Suprapubic skin (tissue), 4 donors: ENCODE measurements around the gene SLC23A3. TPM values are rescaled to one million over a fixed set of nuclear protein-coding genes. Genes with fewer than 3 reads are reported as not detected.
A peak's percentile ranks its signal among the peaks of the same experiment; 100 is the strongest.

Experiments used
- DNase-seq, 2 donors: peaks; one replicate each; pipeline ENCODE4 v3.0.0-alpha.2; 2019; ENCODE audit warnings: low spot score in 2 of 2
- H3K27ac ChIP-seq: fragments of 200-600 bp; sonication (generic); one replicate; pipeline ENCODE4 v1.5.1; 2019
- H3K27me3 ChIP-seq: fragments of 200-600 bp; sonication (generic); one replicate; pipeline ENCODE4 v1.5.1; 2019
- H3K36me3 ChIP-seq: fragments of 200-600 bp; sonication (generic); one replicate; pipeline ENCODE4 v1.5.1; 2019
- H3K4me1 ChIP-seq: fragments of 200-600 bp; sonication (generic); one replicate; pipeline ENCODE4 v1.5.1; 2019
- H3K4me3 ChIP-seq: fragments of 200-600 bp; sonication (generic); one replicate; pipeline ENCODE4 v1.5.1; 2019; ENCODE audit warnings: mild to moderate bottlenecking
- H3K9me3 ChIP-seq: fragments of 200-600 bp; sonication (generic); one replicate; pipeline ENCODE4 v1.5.1; 2019
- CTCF ChIP-seq, 2 donors: fragments of 200-600 bp in 1 of 2; fragments of 450-650 bp in 1 of 2; sonication (generic) in 1 of 2; IDR thresholded peaks; one replicate each; pipeline ENCODE4 v1.5.1; 2016 to 2019; ENCODE audit warnings: antibody characterized with exemption in 2 of 2, mild to moderate bottlenecking in 1 of 2, moderate library complexity in 1 of 2
- EP300 ChIP-seq: sonication (generic); formaldehyde crosslinking; IDR thresholded peaks from one replicate; pipeline ENCODE4 v1.6.1; 2017; ENCODE audit warnings: antibody characterized with exemption
- POLR2A ChIP-seq, 2 donors: fragments of 450-650 bp; IDR thresholded peaks; one replicate each; pipeline ENCODE4 v1.6.1; 2017; ENCODE audit warnings: antibody characterized with exemption in 2 of 2, mild to moderate bottlenecking in 2 of 2, moderate library complexity in 2 of 2
- POLR2AphosphoS5 ChIP-seq, 3 donors: sonication (generic); formaldehyde crosslinking; IDR thresholded peaks; one replicate each; pipeline ENCODE4 v1.6.1; 2017; ENCODE audit warnings: antibody characterized with exemption in 3 of 3
- WGBS: methylation state at CpG from one replicate; pipeline ENCODE4 v1.1.5; 2018; 5-methylcytosine and 5-hydroxymethylcytosine counted together
- total RNA-seq, 4 donors: library from RNA; depleted of rRNA; stranded (reverse); fragments of >200 nt; gene quantifications; one replicate each; pipeline ENCODE4 v1.1.0, GENCODE V29; 2016

The SLC23A3 gene
- total RNA-seq, 4 donors from 2014 or later = 2.4 to 12.6 (median 3.2) TPM

GRCh38 chr2:219172231-219173154, 2.7 kb upstream of the SLC23A3 start:
- Histone ChIP-seq H3K9me3 (no peaks in the 10 kb centered on the region), H3K36me3 (peaks cover 33% of the 10 kb centered on the region), H3K4me1 (peaks cover 32% of the 10 kb centered on the region), H3K4me3 (no peak overlapping the region), H3K27me3 (no peaks in the 10 kb centered on the region), H3K27ac (no peak overlapping the region)
- TF ChIP-seq POLR2AphosphoS5 (IDR thresholded peaks at IDR 0.05) (no peak), EP300 (no peak), POLR2A (IDR thresholded peaks at IDR 0.05) (no peak), CTCF (IDR thresholded peaks at IDR 0.05) (no peak)
- WGBS = 90% methylated on average over 16 of the region's 16 CpGs
- no peak for DNase-seq

- Histone ChIP-seq H3K9me3 (no peaks in the 10 kb centered on the region), H3K27ac (peak overlapping the region; percentile 46), H3K36me3 (peaks cover 33% of the 10 kb centered on the region), H3K27me3 (no peaks in the 10 kb centered on the region), H3K4me1 (peaks cover 32% of the 10 kb centered on the region), H3K4me3 (no peak overlapping the region)
- TF ChIP-seq POLR2A (IDR thresholded peaks at IDR 0.05) = no peak
- peak in 1 of 3 donors; percentile 35 for TF ChIP-seq POLR2AphosphoS5 (IDR thresholded peaks at IDR 0.05)
- peak; percentile 6 for TF ChIP-seq EP300
- peak; percentile 63 to 69 for TF ChIP-seq CTCF (IDR thresholded peaks at IDR 0.05)
- 39% methylated on average over 4 of the region's 6 CpGs for WGBS
- DNase-seq = peak in 1 of 2 donors; percentile 84
Measured at GRCh38 chr2:219171231-219171651, 1.4 kb upstream of the SLC23A3 start.

GRCh38 chr2:219168932-219169331, 897 bp downstream of the SLC23A3 start:
- H3K4me1 ChIP-seq = peaks cover 11% of the 10 kb centered on the region
- TF ChIP-seq CTCF (IDR thresholded peaks at IDR 0.05) = no peak
- no peak for TF ChIP-seq EP300
- no peak for DNase-seq

GRCh38 chr2:219168526-219168925, 1.3 kb downstream of the SLC23A3 start:
- DNase-seq = no peak
- WGBS = 51% methylated on average over 3 of the region's 6 CpGs
- TF ChIP-seq POLR2A (IDR thresholded peaks at IDR 0.05) (no peak), EP300 (no peak), POLR2AphosphoS5 (IDR thresholded peaks at IDR 0.05) (no peak), CTCF (IDR thresholded peaks at IDR 0.05) (no peak)
- no peak overlapping the region for H3K27ac ChIP-seq
- no peaks in the 10 kb centered on the region for H3K9me3 ChIP-seq
- H3K4me3 ChIP-seq = no peak overlapping the region
- H3K4me1 ChIP-seq = peaks cover 11% of the 10 kb centered on the region
- H3K27me3 ChIP-seq = no peaks in the 10 kb centered on the region
- H3K36me3 ChIP-seq = peaks cover 18% of the 10 kb centered on the region

More at GRCh38 chr2:219168932-219169331, 897 bp downstream of the SLC23A3 start:
- no peaks in the 10 kb centered on the region for H3K9me3 ChIP-seq
- H3K4me3 ChIP-seq = no peak overlapping the region
- no peak overlapping the region for H3K27ac ChIP-seq
- peaks cover 22% of the 10 kb centered on the region for H3K36me3 ChIP-seq
- no peaks in the 10 kb centered on the region for H3K27me3 ChIP-seq

GRCh38 chr2:219167997-219168396, 1.8 kb downstream of the SLC23A3 start:
- H3K4me1 ChIP-seq = peaks cover 11% of the 10 kb centered on the region
- DNase-seq = no peak
- no peak for TF ChIP-seq EP300
- no peak for TF ChIP-seq POLR2A (IDR thresholded peaks at IDR 0.05)
- no peak for TF ChIP-seq CTCF (IDR thresholded peaks at IDR 0.05)
- no peak for TF ChIP-seq POLR2AphosphoS5 (IDR thresholded peaks at IDR 0.05)
- H3K36me3 ChIP-seq = peaks cover 12% of the 10 kb centered on the region
- no peaks in the 10 kb centered on the region for H3K27me3 ChIP-seq
- H3K9me3 ChIP-seq = no peaks in the 10 kb centered on the region
- H3K4me3 ChIP-seq = no peak overlapping the region
- H3K27ac ChIP-seq = no peak overlapping the region
- 72% methylated on average over 5 of the region's 5 CpGs for WGBS
